ENCODE data around the gene CSNK1G1.

The CSNK1G1 gene

GRCh38 chr15:64251121-64251520, 104.9 kb downstream of the CSNK1G1 start:
- no peak overlapping the region for H3K4me3 ChIP-seq (ENCODE audit: low read length)
- no peak overlapping the region for H2AFZ ChIP-seq (ENCODE audit: low read length)
- no peak overlapping the region for H3K4me2 ChIP-seq (ENCODE audit: low read depth, low read length)
- no peak for TF ChIP-seq EZH2phosphoT487 (IDR thresholded peaks at IDR 0.05; ENCODE audit: low read length)
- TF ChIP-seq EZH2 (optimal IDR thresholded peaks at IDR 0.05; ENCODE audit: low read depth, low read length), result no peak
- TF ChIP-seq CTCF (IDR thresholded peaks at IDR 0.05; ENCODE audit: low read length), result no peak
- H3K9me2 ChIP-seq (replicated peaks; ENCODE audit: insufficient read depth, low read length), result no peaks in the 10 kb centered on the region
- H3K27ac ChIP-seq (ENCODE audit: low read length), result no peak overlapping the region
- no peaks in the 10 kb centered on the region for H3K9me3 ChIP-seq (replicated peaks; ENCODE audit: insufficient read depth, low read length)
- no peaks in the 10 kb centered on the region for H4K20me1 ChIP-seq (ENCODE audit: insufficient read depth, low read length)
- DNase-seq, result no peak
- H3K27me3 ChIP-seq (replicated peaks; ENCODE audit: insufficient read depth, low read length), result no peaks in the 10 kb centered on the region
- H3F3A ChIP-seq (ENCODE audit: insufficient read depth, low read length), result peaks cover 5% of the 10 kb centered on the region; the same call in 1 of the 2 replicates
- H3K79me2 ChIP-seq (ENCODE audit: low read length), result no peaks in the 10 kb centered on the region
- peaks cover 14% of the 10 kb centered on the region for H3K4me1 ChIP-seq (ENCODE audit: low read length)
- no peaks in the 10 kb centered on the region for H3K36me3 ChIP-seq (replicated peaks; ENCODE audit: insufficient read depth, low read length)
- no peak overlapping the region for H3K9ac ChIP-seq (ENCODE audit: low read length)

- H3K4me1 ChIP-seq (ENCODE audit: low read length), result peaks cover 14% of the 10 kb centered on the region
- H3K36me3 ChIP-seq (replicated peaks; ENCODE audit: insufficient read depth, low read length), result no peaks in the 10 kb centered on the region
- no peak overlapping the region for H2AFZ ChIP-seq (ENCODE audit: low read length)
- no peak overlapping the region for H3K9ac ChIP-seq (ENCODE audit: low read length)
- no peaks in the 10 kb centered on the region for H4K20me1 ChIP-seq (ENCODE audit: insufficient read depth, low read length)
- no peak for DNase-seq
- H3K4me3 ChIP-seq (ENCODE audit: low read length), result no peak overlapping the region
- no peaks in the 10 kb centered on the region for H3K9me3 ChIP-seq (replicated peaks; ENCODE audit: insufficient read depth, low read length)
- no peak for TF ChIP-seq CTCF (IDR thresholded peaks at IDR 0.05; ENCODE audit: low read length)
- no peak for TF ChIP-seq EZH2phosphoT487 (IDR thresholded peaks at IDR 0.05; ENCODE audit: low read length)
- no peak for TF ChIP-seq EZH2 (optimal IDR thresholded peaks at IDR 0.05; ENCODE audit: low read depth, low read length)
- H3F3A ChIP-seq (ENCODE audit: insufficient read depth, low read length), result peaks cover 5% of the 10 kb centered on the region; the same call in 1 of the 2 replicates
- no peak overlapping the region for H3K4me2 ChIP-seq (ENCODE audit: low read depth, low read length)
- H3K27me3 ChIP-seq (replicated peaks; ENCODE audit: insufficient read depth, low read length), result no peaks in the 10 kb centered on the region
- 0 out of 2 replicates have a peak, but pooled peaks cover 3% of the 10 kb centered on the region for H3K79me2 ChIP-seq (ENCODE audit: low read length)
- H3K9me2 ChIP-seq (replicated peaks; ENCODE audit: insufficient read depth, low read length), result no peaks in the 10 kb centered on the region
- H3K27ac ChIP-seq (ENCODE audit: low read length), result no peak overlapping the region
These were observed 105.9 kb downstream of the CSNK1G1 start for GRCh38 chr15:64249883-64250575.

DNA sequence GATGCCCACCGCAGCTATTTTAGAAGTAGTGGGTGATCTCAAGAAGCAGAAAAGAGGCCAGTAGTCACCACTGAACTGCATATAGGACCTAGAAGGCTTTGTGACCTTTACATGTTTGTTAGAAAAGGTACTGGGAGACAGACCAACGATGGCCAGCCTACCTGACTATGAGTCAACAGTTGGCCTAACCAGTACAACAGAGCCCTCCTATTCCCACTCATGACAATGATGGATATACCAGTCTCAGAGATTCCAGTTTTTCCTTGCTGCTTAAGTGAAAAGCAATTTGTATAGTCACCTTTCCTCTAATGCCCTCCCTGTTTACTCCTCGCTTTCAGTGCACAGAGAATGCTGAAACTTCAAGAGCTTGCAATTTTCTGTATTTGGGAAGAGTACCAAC, 106.6 kb downstream of the CSNK1G1 start:
- Histone ChIP-seq H3K79me2 (ENCODE audit: low read length) (0 out of 2 replicates have a peak, but pooled peaks cover 3% of the 10 kb centered on the region), H4K20me1 (ENCODE audit: insufficient read depth, low read length) (no peaks in the 10 kb centered on the region), H3F3A (ENCODE audit: insufficient read depth, low read length) (peaks cover 5% of the 10 kb centered on the region; the same call in 1 of the 2 replicates), H3K4me1 (ENCODE audit: low read length) (peaks cover 14% of the 10 kb centered on the region), H3K27ac (ENCODE audit: low read length) (no peak overlapping the region), H3K9me3 (replicated peaks; ENCODE audit: insufficient read depth, low read length) (no peaks in the 10 kb centered on the region), H3K36me3 (replicated peaks; ENCODE audit: insufficient read depth, low read length) (no peaks in the 10 kb centered on the region), H2AFZ (ENCODE audit: low read length) (no peak overlapping the region), H3K27me3 (replicated peaks; ENCODE audit: insufficient read depth, low read length) (no peaks in the 10 kb centered on the region), H3K9me2 (replicated peaks; ENCODE audit: insufficient read depth, low read length) (no peaks in the 10 kb centered on the region), H3K4me3 (ENCODE audit: low read length) (no peak overlapping the region), H3K9ac (ENCODE audit: low read length) (no peak overlapping the region), H3K4me2 (ENCODE audit: low read depth, low read length) (no peak overlapping the region)
- DNase-seq, result no peak
- TF ChIP-seq EZH2 (optimal IDR thresholded peaks at IDR 0.05; ENCODE audit: low read depth, low read length), result no peak
- no peak for TF ChIP-seq EZH2phosphoT487 (IDR thresholded peaks at IDR 0.05; ENCODE audit: low read length)
- TF ChIP-seq CTCF (IDR thresholded peaks at IDR 0.05; ENCODE audit: low read length), result no peak
